ENCODE data around the gene IP6K3.

DNA sequence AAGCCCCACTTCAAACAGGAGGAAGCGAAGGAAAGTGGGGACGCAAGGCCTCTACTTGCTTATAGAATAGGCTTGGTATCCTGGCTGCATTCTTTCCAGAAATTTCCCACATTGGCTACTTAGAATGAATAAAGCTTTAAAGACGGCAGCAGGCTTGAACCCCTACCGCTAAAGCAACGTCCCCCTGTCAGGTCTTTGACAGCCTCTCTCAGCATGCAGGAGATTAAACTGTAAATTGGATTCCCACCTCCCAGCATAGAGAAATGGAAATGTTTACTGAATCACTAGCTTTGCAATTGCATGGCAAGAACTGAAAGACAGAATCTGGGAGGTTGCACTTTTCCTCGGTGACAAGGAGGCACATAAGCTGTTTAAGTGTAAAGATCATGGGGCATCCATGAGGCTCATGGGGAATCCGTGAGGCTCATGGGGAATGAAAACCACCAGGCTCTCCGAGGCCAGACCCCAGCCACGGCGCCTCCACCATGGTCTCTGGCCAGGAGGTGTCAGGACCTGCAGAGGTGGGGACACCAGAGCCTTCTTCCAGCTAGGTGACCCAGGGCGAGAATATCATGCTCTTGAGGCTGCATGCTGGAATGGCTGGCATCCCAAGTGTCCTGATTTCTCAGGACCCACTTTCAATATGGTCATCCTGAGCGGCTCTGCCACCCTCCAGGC, 31.9 kb upstream of the IP6K3 start:
- TF ChIP-seq, protein P1, sequence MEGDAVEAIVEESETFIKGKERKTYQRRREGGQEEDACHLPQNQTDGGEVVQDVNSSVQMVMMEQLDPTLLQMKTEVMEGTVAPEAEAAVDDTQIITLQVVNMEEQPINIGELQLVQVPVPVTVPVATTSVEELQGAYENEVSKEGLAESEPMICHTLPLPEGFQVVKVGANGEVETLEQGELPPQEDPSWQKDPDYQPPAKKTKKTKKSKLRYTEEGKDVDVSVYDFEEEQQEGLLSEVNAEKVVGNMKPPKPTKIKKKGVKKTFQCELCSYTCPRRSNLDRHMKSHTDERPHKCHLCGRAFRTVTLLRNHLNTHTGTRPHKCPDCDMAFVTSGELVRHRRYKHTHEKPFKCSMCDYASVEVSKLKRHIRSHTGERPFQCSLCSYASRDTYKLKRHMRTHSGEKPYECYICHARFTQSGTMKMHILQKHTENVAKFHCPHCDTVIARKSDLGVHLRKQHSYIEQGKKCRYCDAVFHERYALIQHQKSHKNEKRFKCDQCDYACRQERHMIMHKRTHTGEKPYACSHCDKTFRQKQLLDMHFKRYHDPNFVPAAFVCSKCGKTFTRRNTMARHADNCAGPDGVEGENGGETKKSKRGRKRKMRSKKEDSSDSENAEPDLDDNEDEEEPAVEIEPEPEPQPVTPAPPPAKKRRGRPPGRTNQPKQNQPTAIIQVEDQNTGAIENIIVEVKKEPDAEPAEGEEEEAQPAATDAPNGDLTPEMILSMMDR (IDR thresholded peaks at IDR 0.05) = no peak
- TF ChIP-seq POLR2A (IDR thresholded peaks at IDR 0.05) (no peak), POLR2AphosphoS5 (IDR thresholded peaks at IDR 0.05; ENCODE audit: insufficient read depth in 1 of 2, low read depth in 1 of 2) (no peak)

All from vagina (tissue), 2 donors.